ENCODE results near the gene PCYOX1L.

The PCYOX1L gene

DNA sequence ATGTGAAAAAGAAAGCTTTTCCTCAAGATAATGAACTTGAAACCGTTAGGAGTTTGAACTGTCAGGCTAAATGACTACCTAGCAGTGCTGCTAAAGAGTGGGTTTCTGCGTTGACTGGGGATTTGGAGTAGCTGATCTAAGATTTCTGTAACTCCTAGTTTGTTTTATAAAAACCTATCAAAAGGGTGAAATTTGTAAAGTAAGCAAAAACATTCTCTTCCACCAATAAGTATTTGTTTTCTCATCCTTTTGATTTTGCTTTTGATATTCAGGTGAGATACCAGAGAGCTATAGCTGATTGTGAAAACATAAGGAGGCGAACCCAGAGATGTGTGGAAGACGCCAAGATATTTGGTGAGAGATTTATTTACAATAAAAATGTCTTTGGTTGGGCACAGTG lies 8.5 kb upstream of the PCYOX1L start:
- H4K20me1 ChIP-seq (ENCODE audit: insufficient read depth, low read length): no peaks in the 10 kb centered on the region
- H3K36me3 ChIP-seq (replicated peaks; ENCODE audit: low read depth, low read length): peaks cover 55% of the 10 kb centered on the region
- H3K27ac ChIP-seq (ENCODE audit: low read length): no peak overlapping the region
- H2AFZ ChIP-seq (ENCODE audit: low read depth, low read length): no peak overlapping the region
- no peak overlapping the region for H3K9ac ChIP-seq (ENCODE audit: low read length)
- H3K4me2 ChIP-seq (ENCODE audit: low read length): no peak overlapping the region
- H3K4me1 ChIP-seq (ENCODE audit: low read length): 0 out of 2 replicates have a peak, but pooled peaks cover 7% of the 10 kb centered on the region
- peaks cover 46% of the 10 kb centered on the region for H3K79me2 ChIP-seq (ENCODE audit: low read length)
- H3K4me3 ChIP-seq (ENCODE audit: low read length): no peak overlapping the region
- H3K27me3 ChIP-seq (ENCODE audit: low read depth, low read length): no peaks in the 10 kb centered on the region
- no peaks in the 10 kb centered on the region for H3K9me3 ChIP-seq (ENCODE audit: insufficient read depth, low read length)
- no peak for TF ChIP-seq EZH2phosphoT487 (IDR thresholded peaks at IDR 0.05; ENCODE audit: low read depth)
- TF ChIP-seq, protein P1, sequence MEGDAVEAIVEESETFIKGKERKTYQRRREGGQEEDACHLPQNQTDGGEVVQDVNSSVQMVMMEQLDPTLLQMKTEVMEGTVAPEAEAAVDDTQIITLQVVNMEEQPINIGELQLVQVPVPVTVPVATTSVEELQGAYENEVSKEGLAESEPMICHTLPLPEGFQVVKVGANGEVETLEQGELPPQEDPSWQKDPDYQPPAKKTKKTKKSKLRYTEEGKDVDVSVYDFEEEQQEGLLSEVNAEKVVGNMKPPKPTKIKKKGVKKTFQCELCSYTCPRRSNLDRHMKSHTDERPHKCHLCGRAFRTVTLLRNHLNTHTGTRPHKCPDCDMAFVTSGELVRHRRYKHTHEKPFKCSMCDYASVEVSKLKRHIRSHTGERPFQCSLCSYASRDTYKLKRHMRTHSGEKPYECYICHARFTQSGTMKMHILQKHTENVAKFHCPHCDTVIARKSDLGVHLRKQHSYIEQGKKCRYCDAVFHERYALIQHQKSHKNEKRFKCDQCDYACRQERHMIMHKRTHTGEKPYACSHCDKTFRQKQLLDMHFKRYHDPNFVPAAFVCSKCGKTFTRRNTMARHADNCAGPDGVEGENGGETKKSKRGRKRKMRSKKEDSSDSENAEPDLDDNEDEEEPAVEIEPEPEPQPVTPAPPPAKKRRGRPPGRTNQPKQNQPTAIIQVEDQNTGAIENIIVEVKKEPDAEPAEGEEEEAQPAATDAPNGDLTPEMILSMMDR (IDR thresholded peaks at IDR 0.05; ENCODE audit: low read depth, low read length): no peak

DNA sequence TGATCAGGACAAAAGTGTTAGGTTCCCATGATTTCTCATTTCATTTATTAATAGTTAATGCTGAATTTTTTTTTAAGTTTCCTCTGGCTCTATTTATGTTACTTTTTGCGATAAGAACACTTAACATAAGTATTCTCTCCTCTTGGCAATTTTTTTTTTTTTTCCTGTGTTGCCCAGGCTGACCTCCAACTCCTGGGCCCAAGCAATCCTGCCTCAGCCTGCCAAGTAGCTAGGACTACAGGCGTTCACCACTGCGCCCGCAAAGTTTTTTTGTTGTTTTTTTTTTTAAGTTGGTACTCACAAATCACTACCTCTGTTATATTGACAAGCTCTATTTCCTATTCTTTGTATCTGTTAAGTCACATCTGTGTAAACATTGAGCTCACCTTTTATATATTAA lies 5.7 kb upstream of the PCYOX1L start:
- H3K27me3 ChIP-seq (ENCODE audit: low read depth, low read length): no peaks in the 10 kb centered on the region
- no peak overlapping the region for H2AFZ ChIP-seq (ENCODE audit: low read depth, low read length)
- H3K4me2 ChIP-seq (ENCODE audit: low read length): no peak overlapping the region
- H4K20me1 ChIP-seq (ENCODE audit: insufficient read depth, low read length): no peaks in the 10 kb centered on the region
- peaks cover 27% of the 10 kb centered on the region for H3K79me2 ChIP-seq (ENCODE audit: low read length)
- no peak overlapping the region for H3K4me3 ChIP-seq (ENCODE audit: low read length)
- peaks cover 6% of the 10 kb centered on the region; the same call in 1 of the 2 replicates for H3K4me1 ChIP-seq (ENCODE audit: low read length)
- H3K9me3 ChIP-seq (ENCODE audit: insufficient read depth, low read length): no peaks in the 10 kb centered on the region
- no peak overlapping the region for H3K27ac ChIP-seq (ENCODE audit: low read length)
- peaks cover 57% of the 10 kb centered on the region for H3K36me3 ChIP-seq (replicated peaks; ENCODE audit: low read depth, low read length)
- no peak for TF ChIP-seq EZH2phosphoT487 (IDR thresholded peaks at IDR 0.05; ENCODE audit: low read depth)
- TF ChIP-seq, protein P1 (IDR thresholded peaks at IDR 0.05; ENCODE audit: low read depth, low read length): no peak
- no peak overlapping the region for H3K9ac ChIP-seq (ENCODE audit: low read length)

DNA sequence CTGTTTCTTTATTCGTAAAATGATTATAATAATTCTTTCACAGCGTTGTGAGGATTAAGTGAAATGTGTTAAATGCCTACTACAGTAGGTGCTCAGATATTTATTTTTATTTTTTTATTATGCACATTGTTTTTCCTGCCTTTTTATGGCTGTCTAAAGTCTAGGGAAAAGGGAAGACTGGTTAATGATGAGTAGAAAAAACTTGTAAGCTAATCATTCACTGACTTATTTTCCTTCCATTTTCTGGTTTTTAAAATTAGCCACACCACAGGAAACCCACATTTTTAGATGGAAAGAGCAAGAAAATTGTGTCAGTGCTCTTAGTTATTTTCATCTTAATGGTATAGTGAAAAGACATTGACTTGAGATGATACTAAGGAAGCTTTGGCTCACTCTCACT lies 3.9 kb upstream of the PCYOX1L start:
- Histone ChIP-seq H3K4me2 (ENCODE audit: low read length) (no peak overlapping the region), H3K4me3 (ENCODE audit: low read length) (no peak overlapping the region), H3K9me3 (ENCODE audit: insufficient read depth, low read length) (no peaks in the 10 kb centered on the region), H2AFZ (ENCODE audit: low read depth, low read length) (no peak overlapping the region), H3K27ac (ENCODE audit: low read length) (no peak overlapping the region), H3K36me3 (replicated peaks; ENCODE audit: low read depth, low read length) (peaks cover 40% of the 10 kb centered on the region), H3K4me1 (ENCODE audit: low read length) (peaks cover 9% of the 10 kb centered on the region; the same call in 1 of the 2 replicates), H4K20me1 (ENCODE audit: insufficient read depth, low read length) (no peaks in the 10 kb centered on the region), H3K27me3 (ENCODE audit: low read depth, low read length) (no peaks in the 10 kb centered on the region), H3K79me2 (ENCODE audit: low read length) (peaks cover 20% of the 10 kb centered on the region), H3K9ac (ENCODE audit: low read length) (no peak overlapping the region)
- TF ChIP-seq, protein P1 (IDR thresholded peaks at IDR 0.05; ENCODE audit: low read depth, low read length): no peak
- no peak for TF ChIP-seq EZH2phosphoT487 (IDR thresholded peaks at IDR 0.05; ENCODE audit: low read depth)

DNA sequence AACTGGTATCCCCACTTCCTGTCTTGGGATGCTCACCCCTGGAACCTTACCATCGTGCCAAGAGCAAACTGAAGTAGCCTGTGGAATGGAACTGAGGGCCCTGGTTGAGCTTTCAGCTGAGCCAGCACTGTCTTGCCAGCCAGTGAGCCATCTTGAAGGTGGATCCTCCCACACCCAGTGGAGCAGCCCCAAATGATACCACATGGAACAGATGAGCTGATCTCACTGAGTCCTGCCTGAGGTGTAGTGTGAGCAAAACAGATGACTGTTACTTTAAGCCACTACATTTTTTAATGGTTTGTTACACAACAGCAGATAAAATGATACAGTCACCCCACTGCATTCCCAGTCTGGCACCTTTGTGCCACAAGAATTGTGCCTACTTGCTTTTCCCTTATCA lies 2.2 kb upstream of the PCYOX1L start:
- H3K4me3 ChIP-seq (ENCODE audit: low read length): no peak overlapping the region
- TF ChIP-seq EZH2phosphoT487 (IDR thresholded peaks at IDR 0.05; ENCODE audit: low read depth): no peak
- TF ChIP-seq, protein P1 (IDR thresholded peaks at IDR 0.05; ENCODE audit: low read depth, low read length): no peak
- H3K4me1 ChIP-seq (ENCODE audit: low read length): peaks cover 11% of the 10 kb centered on the region; the same call in 1 of the 2 replicates
- H3K4me2 ChIP-seq (ENCODE audit: low read length): no peak overlapping the region
- peaks cover 16% of the 10 kb centered on the region for H3K79me2 ChIP-seq (ENCODE audit: low read length)
- no peak overlapping the region for H3K27ac ChIP-seq (ENCODE audit: low read length)
- H2AFZ ChIP-seq (ENCODE audit: low read depth, low read length): no peak overlapping the region
- no peaks in the 10 kb centered on the region for H4K20me1 ChIP-seq (ENCODE audit: insufficient read depth, low read length)
- H3K9ac ChIP-seq (ENCODE audit: low read length): no peak overlapping the region
- H3K36me3 ChIP-seq (replicated peaks; ENCODE audit: low read depth, low read length): peaks cover 26% of the 10 kb centered on the region
- H3K9me3 ChIP-seq (ENCODE audit: insufficient read depth, low read length): no peaks in the 10 kb centered on the region
- H3K27me3 ChIP-seq (ENCODE audit: low read depth, low read length): no peaks in the 10 kb centered on the region
